Gastrocnemius medialis (tissue), 4 donors: ENCODE measurements around the gene TCEA2. TPM values are rescaled to one million over a fixed set of nuclear protein-coding genes. Genes with fewer than 3 reads are reported as not detected.

Experiments
- ATAC-seq, 2 donors: fragments of 150-250 bp; one replicate each; pipeline ENCODE4 v1.9.1; 2016
- DNase-seq, 2 donors: peaks; one replicate each; pipeline ENCODE4 v3.0.0-alpha.2; 2019
- H3K27ac ChIP-seq, 4 donors: fragments of 200-600 bp; sonication (generic); 1 replicate in 1 of 4; 2 replicates in 3 of 4; pipeline ENCODE4 v1.5.1; 2016 to 2018; ENCODE audit warnings: mild to moderate bottlenecking in 2 of 4, moderate library complexity in 1 of 4
- H3K27me3 ChIP-seq, 3 donors: fragments of 200-600 bp; sonication (generic) in 2 of 3; 1 replicate in 1 of 3; 2 replicates in 2 of 3; pipeline versions ENCODE4 v1.5.1 to v1.6.0; 2016 to 2019; ENCODE audit warnings: mild to moderate bottlenecking in 1 of 3, moderate library complexity in 1 of 3
- H3K36me3 ChIP-seq, 2 donors: fragments of 200-600 bp; sonication (generic) in 1 of 2; one replicate each; pipeline ENCODE4 v1.5.1; 2017 to 2018
- H3K4me1 ChIP-seq, 2 donors: fragments of 200-600 bp; sonication (generic) in 1 of 2; one replicate each; pipeline ENCODE4 v1.5.1; 2016 to 2017; ENCODE audit warnings: mild to moderate bottlenecking in 2 of 2
- H3K4me3 ChIP-seq, 4 donors: fragments of 200-600 bp; sonication (generic) in 3 of 4; 1 replicate in 1 of 4; 2 replicates in 3 of 4; pipeline ENCODE4 v1.5.1; 2016 to 2019; ENCODE audit warnings: mild to moderate bottlenecking in 2 of 4
- H3K9me3 ChIP-seq, 3 donors: fragments of 200-600 bp; sonication (generic) in 2 of 3; 1 replicate in 1 of 3; 2 replicates in 2 of 3; pipeline ENCODE4 v1.5.1; 2016 to 2019
- POLR2A ChIP-seq, 2 donors: fragments of 450-650 bp; IDR thresholded peaks; one replicate each; pipeline ENCODE4 v1.6.1; 2017; ENCODE audit warnings: antibody characterized with exemption in 2 of 2, mild to moderate bottlenecking in 2 of 2, moderate library complexity in 2 of 2
- in situ Hi-C, 4 donors: fragments of 200-750 bp; cut with MboI; loops; one replicate each; pipeline versions ENCODE4 v1.15.0 to v1.8.0; 2017; ENCODE audit warnings: low sequenced_read_pairs in 4 of 4
- intact Hi-C: fragments of 100-400 bp; cut with DNase I; formaldehyde crosslinking; loops from one replicate; pipeline ENCODE4 v1.15.1; 2023; ENCODE audit warnings: low total_unique reads
- total RNA-seq, 4 donors: library from RNA; depleted of rRNA; stranded (reverse); fragments of >200 nt; gene quantifications; one replicate each; pipeline versions ENCODE4 v1.1.0 to v1.2.3, GENCODE V29; 2016
- TF ChIP-seq, protein P1 (sequence below), 5 experiments: fragments of 450-650 bp in 3 of 5; fragments of 200-600 bp in 2 of 5; sonication (generic) in 2 of 5; IDR thresholded peaks in 4 of 5; conservative IDR thresholded peaks in 1 of 5; 1 replicate in 4 of 5; 2 replicates in 1 of 5; pipeline ENCODE4 v1.5.1; 2016 to 2019; ENCODE audit warnings: antibody characterized with exemption in 5 of 5, mild to moderate bottlenecking in 3 of 5, moderate library complexity in 3 of 5

Gene TCEA2
- total RNA-seq, 4 donors from 2014 or later, result 8.4 to 21.0 (median 8.8) TPM

GRCh38 chr20:64079273-64080012 is 16.4 kb downstream of the TCEA2 start, which contains the start of gene RGS19:
Gene RGS19 (minus strand): TSS chr20:64079518. CDS start chr20:64076886, 2,632 bp downstream.
- Histone ChIP-seq H3K4me1 (peaks cover 13 to 18% of the 10 kb centered on the region in 2 donors), H3K27ac (peak within 1 kb of the TSS; percentile 68 to 72 (median 69)), H3K27me3 (peaks cover 4 to 16% (median 11%) of the 10 kb centered on the region in 3 donors), H3K36me3 (no peaks in the 10 kb centered on the region), H3K9me3 (no peaks in the 10 kb centered on the region), H3K4me3 (peak within 1 kb of the TSS; percentile 65 to 88 (median 74))
- intact Hi-C loops (no loop called here), in situ Hi-C loops (no loop called here)
- peak; percentile 43 to 56 for DNase-seq
- TF ChIP-seq, protein P1, sequence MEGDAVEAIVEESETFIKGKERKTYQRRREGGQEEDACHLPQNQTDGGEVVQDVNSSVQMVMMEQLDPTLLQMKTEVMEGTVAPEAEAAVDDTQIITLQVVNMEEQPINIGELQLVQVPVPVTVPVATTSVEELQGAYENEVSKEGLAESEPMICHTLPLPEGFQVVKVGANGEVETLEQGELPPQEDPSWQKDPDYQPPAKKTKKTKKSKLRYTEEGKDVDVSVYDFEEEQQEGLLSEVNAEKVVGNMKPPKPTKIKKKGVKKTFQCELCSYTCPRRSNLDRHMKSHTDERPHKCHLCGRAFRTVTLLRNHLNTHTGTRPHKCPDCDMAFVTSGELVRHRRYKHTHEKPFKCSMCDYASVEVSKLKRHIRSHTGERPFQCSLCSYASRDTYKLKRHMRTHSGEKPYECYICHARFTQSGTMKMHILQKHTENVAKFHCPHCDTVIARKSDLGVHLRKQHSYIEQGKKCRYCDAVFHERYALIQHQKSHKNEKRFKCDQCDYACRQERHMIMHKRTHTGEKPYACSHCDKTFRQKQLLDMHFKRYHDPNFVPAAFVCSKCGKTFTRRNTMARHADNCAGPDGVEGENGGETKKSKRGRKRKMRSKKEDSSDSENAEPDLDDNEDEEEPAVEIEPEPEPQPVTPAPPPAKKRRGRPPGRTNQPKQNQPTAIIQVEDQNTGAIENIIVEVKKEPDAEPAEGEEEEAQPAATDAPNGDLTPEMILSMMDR (IDR thresholded peaks at IDR 0.05 in 4 of 5, conservative IDR thresholded peaks at IDR 0.05 in 1 of 5), result no peak
- peak; percentile 11 to 32 for TF ChIP-seq POLR2A (IDR thresholded peaks at IDR 0.05)
- ATAC-seq, result peak; percentile 27 to 53

DNA sequence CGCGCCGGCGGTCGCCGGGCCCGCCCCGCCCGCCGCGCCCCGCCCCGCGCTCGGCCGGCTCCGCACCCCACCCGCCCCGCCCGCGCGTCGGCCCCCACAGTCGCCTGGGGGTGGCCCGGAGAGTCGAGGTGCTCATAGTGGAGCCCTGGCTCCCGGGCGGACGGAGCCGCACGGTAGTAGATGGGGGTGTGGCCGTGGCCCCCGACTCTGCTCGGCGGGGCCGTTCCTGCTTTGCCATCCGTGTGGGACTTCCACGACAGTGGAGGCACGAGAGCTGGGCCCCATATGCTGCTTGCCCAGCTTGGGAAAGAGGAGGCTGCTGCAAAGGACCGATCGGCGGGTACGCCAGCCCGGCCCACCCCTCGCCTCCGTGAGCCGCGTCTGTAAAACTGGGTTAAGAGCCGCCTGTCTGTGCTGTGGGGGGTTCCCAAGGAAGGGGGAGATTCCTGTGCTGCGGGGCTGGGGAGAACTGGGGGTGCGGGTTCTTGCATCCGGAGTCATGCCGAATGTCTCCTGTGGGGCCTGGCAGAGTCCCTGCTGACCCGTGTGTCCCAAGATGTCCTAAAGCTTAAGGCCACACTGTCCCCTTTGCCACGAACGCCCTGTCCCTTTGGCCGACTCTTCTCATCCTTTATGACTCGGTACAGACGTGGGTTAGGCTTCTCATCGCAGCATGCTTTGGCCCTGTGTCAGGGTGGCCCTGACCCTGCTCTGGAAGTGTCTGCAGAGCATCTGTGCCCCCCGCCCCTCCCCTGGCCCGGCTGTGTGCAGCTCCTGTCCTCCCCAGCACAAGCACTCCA is 17.2 kb downstream of the TCEA2 start, which contains the start of gene OPRL1:
TSS of gene OPRL1 (plus strand) at position 70 of the 800 bp plus-strand sequence. CDS start 12,639 bp downstream, outside the sequence.
- ATAC-seq, result peak; percentile 23 to 39
- DNase-seq, result peak in 1 of 2 donors; percentile 13

DNA sequence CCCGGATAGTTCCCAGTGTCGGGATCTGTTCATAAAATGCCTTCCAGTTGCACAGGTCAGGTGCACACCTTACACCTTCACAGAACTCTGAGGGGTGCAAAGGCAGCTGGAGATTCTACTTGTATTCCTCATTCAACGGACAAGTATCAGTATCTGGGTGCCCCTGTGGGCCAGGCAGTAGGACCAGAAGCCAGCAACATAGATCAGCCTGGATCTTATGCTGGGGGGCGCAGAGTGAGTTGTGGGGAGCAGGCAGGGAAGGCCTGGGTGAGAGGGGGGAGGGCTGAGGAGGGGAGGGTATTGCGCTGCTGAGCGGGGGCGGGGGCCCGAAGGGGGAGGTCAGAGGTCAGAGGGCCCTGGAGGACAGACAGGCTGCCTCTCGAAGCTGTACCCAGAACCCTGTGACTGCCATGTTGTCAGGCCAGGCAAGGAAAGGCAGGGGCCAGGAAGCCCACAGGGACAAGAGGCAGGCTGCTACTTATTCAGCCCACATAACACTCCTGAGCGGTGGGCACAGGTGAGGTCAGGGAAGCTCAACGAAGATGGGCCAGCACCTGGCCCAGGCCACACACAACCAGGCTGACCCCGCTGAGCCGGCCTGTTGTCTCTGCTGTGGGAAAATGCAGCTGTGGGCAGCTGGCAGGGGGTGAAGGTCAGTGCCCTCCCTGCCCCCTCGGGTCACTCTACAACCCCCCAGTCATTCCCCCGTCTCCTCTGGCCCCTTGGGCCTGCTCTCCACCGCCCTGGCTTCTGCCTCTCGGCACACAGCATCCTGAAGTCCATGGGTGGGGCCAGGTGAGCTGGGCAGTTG is 18.0 kb downstream of the TCEA2 start:
- H3K27ac ChIP-seq, result no peak overlapping the region
- ATAC-seq (no peak), DNase-seq (no peak)
- H3K9me3 ChIP-seq, result no peaks in the 10 kb centered on the region
- peaks cover 19 to 28% (median 27%) of the 10 kb centered on the region in 3 donors for H3K27me3 ChIP-seq
- intact Hi-C loops, result no loop called here
- TF ChIP-seq, protein P1 (IDR thresholded peaks at IDR 0.05 in 4 of 5, conservative IDR thresholded peaks at IDR 0.05 in 1 of 5), result no peak
- no peak for TF ChIP-seq POLR2A (IDR thresholded peaks at IDR 0.05)
- in situ Hi-C loops, result no loop called here
- no peaks in the 10 kb centered on the region for H3K36me3 ChIP-seq
- H3K4me3 ChIP-seq, result peak overlapping the region in 2 of 4 donors; percentile 52 to 76
- H3K4me1 ChIP-seq, result peaks cover 13 to 18% of the 10 kb centered on the region in 2 donors

More for the DNA sequence above, 17.2 kb downstream of the TCEA2 start, which contains the start of gene OPRL1:
- Histone ChIP-seq H3K27ac (peak within 1 kb of the TSS; percentile 68 to 72 (median 69)), H3K4me3 (peak within 1 kb of the TSS; percentile 65 to 88 (median 74)), H3K9me3 (no peaks in the 10 kb centered on the region), H3K27me3 (peaks cover 11 to 22% (median 19%) of the 10 kb centered on the region in 3 donors), H3K4me1 (peaks cover 13 to 18% of the 10 kb centered on the region in 2 donors), H3K36me3 (no peaks in the 10 kb centered on the region)
- TF ChIP-seq POLR2A (IDR thresholded peaks at IDR 0.05), result no peak
- TF ChIP-seq, protein P1 (IDR thresholded peaks at IDR 0.05 in 4 of 5, conservative IDR thresholded peaks at IDR 0.05 in 1 of 5), result no peak
- in situ Hi-C loops (no loop called here), intact Hi-C loops (no loop called here)

- ATAC-seq, result no peak
- in situ Hi-C loops, result no loop called here
Observed at GRCh38 chr20:64081624-64081964, 18.6 kb downstream of the TCEA2 start.

More at GRCh38 chr20:64081624-64081964, 18.6 kb downstream of the TCEA2 start:
- Histone ChIP-seq H3K4me3 (no peak overlapping the region), H3K27ac (no peak overlapping the region), H3K9me3 (no peaks in the 10 kb centered on the region), H3K27me3 (peaks cover 23 to 32% (median 32%) of the 10 kb centered on the region in 3 donors), H3K4me1 (peaks cover 13 to 18% of the 10 kb centered on the region in 2 donors), H3K36me3 (no peaks in the 10 kb centered on the region)
- intact Hi-C loops, result no loop called here
- TF ChIP-seq POLR2A (IDR thresholded peaks at IDR 0.05), result no peak
- TF ChIP-seq, protein P1 (IDR thresholded peaks at IDR 0.05 in 4 of 5, conservative IDR thresholded peaks at IDR 0.05 in 1 of 5), result no peak
- no peak for DNase-seq
